OCI-LY7 (cell line): ENCODE measurements around the gene PCDH1. TPM values are rescaled to one million over a fixed set of nuclear protein-coding genes. Genes with fewer than 3 reads are reported as not detected.

Experiments used
- BruUV-seq: library from RNA; stranded (reverse); fragments of 400-500 nt; replicated peaks from 2 replicates; lab custom pipeline; 2021; lab: Mats Ljungman, UMichigan
- CTCF ChIA-PET: fragments of 300-600 bp; sonication (Branson Sonifier 250); formaldehyde crosslinking; loops from one replicate; lab custom pipeline; 2022; ENCODE audit warnings: antibody characterized with exemption; ENCODE audit not compliant: unreplicated experiment; lab: Charles Lee
- POLR2A ChIA-PET: fragments of 300-600 bp; sonication (Branson Sonifier 250); formaldehyde crosslinking; loops from one replicate; lab custom pipeline; 2022; ENCODE audit warnings: antibody characterized with exemption; lab: Charles Lee
- DNase-seq: peaks from one replicate; pipeline ENCODE4 v3.0.0-alpha.2; 2015; ENCODE audit warnings: low spot score
- H2AFZ ChIP-seq: fragments of 200-600 bp; sonication (generic), shearing (Covaris generic); 2 replicates; pipeline ENCODE4 v1.6.1; 2014; ENCODE audit warnings: mild to moderate bottlenecking, antibody characterized with exemption, low read length, moderate library complexity
- H3K27ac ChIP-seq: fragments of 200-600 bp; sonication (generic); 2 replicates; pipeline ENCODE4 v1.5.1; 2014; ENCODE audit warnings: mixed run types, low read depth, mild to moderate bottlenecking, moderate library complexity, low read length, inconsistent platforms; ENCODE audit not compliant: poor library complexity, severe bottlenecking
- H3K36me3 ChIP-seq: fragments of 200-600 bp; sonication (generic); 2 replicates; pipeline ENCODE4 v1.6.1; 2014; ENCODE audit warnings: mild to moderate bottlenecking, antibody characterized with exemption, low read length, moderate library complexity, mixed read lengths; ENCODE audit not compliant: insufficient read depth
- H3K4me1 ChIP-seq: fragments of 200-600 bp; sonication (generic); 2 replicates; pipeline ENCODE4 v1.5.1; 2014; ENCODE audit warnings: mild to moderate bottlenecking, low read length; ENCODE audit not compliant: insufficient read depth, poor library complexity, severe bottlenecking
- H3K4me2 ChIP-seq: fragments of 200-600 bp; sonication (generic); 2 replicates; pipeline ENCODE4 v1.6.1; 2014; ENCODE audit warnings: mild to moderate bottlenecking, low read length
- H3K4me3 ChIP-seq: fragments of 200-600 bp; sonication (generic); 2 replicates; pipeline ENCODE4 v1.5.1; 2014; ENCODE audit warnings: mild to moderate bottlenecking, low read depth, low read length; ENCODE audit not compliant: poor library complexity, severe bottlenecking
- H3K79me2 ChIP-seq: fragments of 200-600 bp; sonication (generic); 2 replicates; pipeline ENCODE4 v1.6.1; 2016; ENCODE audit warnings: low read depth, mild to moderate bottlenecking, low read length, moderate library complexity, mixed read lengths; ENCODE audit not compliant: insufficient read depth
- H3K9me2 ChIP-seq: fragments of 200-600 bp; sonication (generic); 2 replicates; pipeline ENCODE4 v1.6.1; 2016; ENCODE audit warnings: mild to moderate bottlenecking, low read length, mixed read lengths; ENCODE audit not compliant: insufficient read depth
- H3K9me3 ChIP-seq: fragments of 200-600 bp; sonication (generic); 2 replicates; pipeline ENCODE4 v1.6.1; 2014; ENCODE audit warnings: mild to moderate bottlenecking, mixed run types, low read length, mixed read lengths
- H4K20me1 ChIP-seq: fragments of 200-600 bp; sonication (generic); 2 replicates; pipeline ENCODE4 v1.6.1; 2014; ENCODE audit warnings: mild to moderate bottlenecking, antibody characterized with exemption, low read length, moderate library complexity, mixed read lengths; ENCODE audit not compliant: insufficient read depth
- CTCF ChIP-seq: fragments of 200-600 bp; sonication (generic); conservative IDR thresholded peaks from 2 replicates; pipeline ENCODE4 v1.5.1; 2014; ENCODE audit warnings: mild to moderate bottlenecking, antibody characterized with exemption, low read length, moderate library complexity, mixed read lengths
- EZH2phosphoT487 ChIP-seq: fragments of 200-600 bp; sonication (generic); IDR thresholded peaks from 2 replicates; pipeline ENCODE4 v1.6.1; 2018; ENCODE audit warnings: low read depth, borderline replicate concordance, mild to moderate bottlenecking, mixed run types, antibody characterized with exemption, low read length, moderate library complexity, mixed read lengths
- intact Hi-C: fragments of 100-400 bp; cut with micrococcal nuclease; formaldehyde crosslinking; loops from one replicate; pipeline ENCODE4 v1.10.0; 2022; ENCODE audit not compliant: unreplicated experiment
- total RNA-seq, 2 experiments: library from RNA; depleted of rRNA in 1 of 2; stranded (reverse); fragments of >200 nt in 1 of 2; shearing (Covaris generic) in 1 of 2; gene quantifications; 2 replicates each; pipeline ENCODE4 v1.2.3, GENCODE V29; 2014 to 2022

Gene PCDH1
- total RNA-seq, 2 experiments from 2014 or later, result not detected

DNA sequence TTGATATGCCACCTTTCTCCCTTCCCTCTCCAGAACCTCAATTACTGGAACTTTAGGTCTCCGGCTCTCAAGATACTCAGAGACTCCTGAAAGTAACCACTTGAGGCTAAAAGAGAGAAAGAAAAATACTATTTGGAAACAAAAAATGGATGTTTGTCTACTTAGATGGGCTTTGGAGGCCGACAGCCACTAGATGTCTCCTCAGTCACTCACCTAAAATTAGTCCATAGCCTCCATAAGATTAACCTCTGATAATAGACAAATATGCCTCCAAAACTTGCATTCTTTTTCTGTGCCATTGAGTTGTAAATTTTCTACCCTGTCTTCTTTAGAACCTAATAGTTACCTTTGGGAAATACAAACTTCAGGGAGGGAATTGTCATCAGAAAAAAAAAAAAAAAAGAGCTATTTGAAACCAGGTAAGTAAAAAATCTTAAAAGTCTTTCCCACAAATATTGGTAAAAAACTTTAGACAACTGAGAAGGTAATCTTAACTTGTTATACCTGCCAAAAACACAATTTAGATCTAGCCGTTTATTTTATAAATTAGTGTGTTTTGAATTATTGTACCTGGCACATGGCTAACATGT is 11.2 kb upstream of the PCDH1 start:
- Histone ChIP-seq H3K36me3 (no peaks in the 10 kb centered on the region), H3K9me3 (no peaks in the 10 kb centered on the region), H4K20me1 (no peaks in the 10 kb centered on the region), H3K4me1 (no peaks in the 10 kb centered on the region), H2AFZ (no peak overlapping the region), H3K4me3 (no peak overlapping the region), H3K9me2 (no peaks in the 10 kb centered on the region), H3K79me2 (no peaks in the 10 kb centered on the region), H3K27ac (no peak overlapping the region), H3K4me2 (no peak overlapping the region)
- peak; percentile 83 for TF ChIP-seq CTCF
- TF ChIP-seq EZH2phosphoT487, result no peak
- intact Hi-C loops, result loop anchor here (1.0 kb wide), 1 partner anchor 71 kb away; no protein-coding TSS in a partner anchor
- ChIA-PET POLR2A (interaction anchor here (0.7 to 2.2 kb wide), 7 partner anchors 13 to 1501 kb away, joined by 3 to 8 read pairs (median 4); no protein-coding TSS in a partner anchor), CTCF (interaction anchor here (0.5 to 1.5 kb wide), 4 partner anchors 8 to 122 kb away, joined by 4 to 15 read pairs (median 4); no protein-coding TSS in a partner anchor)
- BruUV-seq, result no TSS peak
- peak; percentile 43 for DNase-seq

GRCh38 chr5:141883892-141884318 is 5.7 kb upstream of the PCDH1 start:
- POLR2A ChIA-PET, result interaction anchor here (1.4 kb wide), 1 partner anchor 33 kb away, joined by 3 read pairs; no protein-coding TSS in a partner anchor
- no peaks in the 10 kb centered on the region for H3K9me3 ChIP-seq
- no peaks in the 10 kb centered on the region for H3K79me2 ChIP-seq
- peaks cover 7% of the 10 kb centered on the region for H3K4me1 ChIP-seq
- no peak overlapping the region for H3K4me3 ChIP-seq
- H3K4me2 ChIP-seq, result no peak overlapping the region
- CTCF ChIA-PET, result no interaction called here
- no peaks in the 10 kb centered on the region for H3K9me2 ChIP-seq
- no peak for DNase-seq
- TF ChIP-seq EZH2phosphoT487, result no peak
- TF ChIP-seq CTCF, result no peak
- intact Hi-C loops, result no loop called here
- no peaks in the 10 kb centered on the region for H4K20me1 ChIP-seq
- BruUV-seq, result no TSS peak
- no peaks in the 10 kb centered on the region for H3K36me3 ChIP-seq
- H3K27ac ChIP-seq, result no peak overlapping the region
- no peak overlapping the region for H2AFZ ChIP-seq

DNA sequence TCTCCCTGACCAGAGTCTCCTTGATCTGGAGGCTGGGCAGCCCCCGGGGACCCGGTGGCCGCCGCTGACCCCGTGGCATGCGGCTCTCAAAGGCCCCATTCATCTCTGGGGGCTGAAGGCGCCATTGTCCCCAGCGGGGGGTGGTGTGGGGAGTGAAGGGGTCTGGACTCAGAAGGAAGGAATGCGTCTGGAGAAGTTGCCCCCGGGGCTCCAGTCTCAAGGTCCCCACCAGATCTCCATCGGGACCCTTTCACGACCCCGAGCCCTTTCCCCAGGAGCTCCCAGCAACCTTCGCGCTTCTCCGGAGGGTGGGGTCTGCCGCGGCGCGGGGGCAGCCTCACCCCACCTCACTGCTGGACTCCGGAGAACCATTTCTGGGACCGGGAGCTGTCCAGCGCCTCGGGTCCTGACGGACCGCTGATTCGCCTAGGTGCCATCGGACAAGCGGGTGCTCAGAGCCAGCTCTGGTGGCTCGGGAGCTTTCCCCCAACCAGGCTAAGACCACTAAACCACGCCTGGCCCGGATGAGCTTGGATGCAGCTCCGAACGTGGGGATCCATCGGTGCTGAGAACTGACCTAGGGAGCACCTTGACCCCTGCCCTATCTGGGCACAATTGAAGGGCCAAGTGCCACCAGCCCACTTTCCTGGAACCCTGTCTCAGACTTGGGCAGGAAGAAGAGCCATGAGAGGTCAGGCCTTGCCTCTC is 5.1 kb upstream of the PCDH1 start:
- no peak overlapping the region for H3K4me2 ChIP-seq
- H3K79me2 ChIP-seq, result no peaks in the 10 kb centered on the region
- no peak for DNase-seq
- H3K27ac ChIP-seq, result no peak overlapping the region
- H3K36me3 ChIP-seq, result no peaks in the 10 kb centered on the region
- ChIA-PET POLR2A (interaction anchor here (0.9 to 1.4 kb wide), 2 partner anchors 31 to 33 kb away, joined by 3 read pairs; no protein-coding TSS in a partner anchor), CTCF (no interaction called here)
- H2AFZ ChIP-seq, result no peak overlapping the region
- H3K4me1 ChIP-seq, result peaks cover 10% of the 10 kb centered on the region
- no peak for TF ChIP-seq EZH2phosphoT487
- TF ChIP-seq CTCF, result no peak
- no peak overlapping the region for H3K4me3 ChIP-seq
- intact Hi-C loops, result no loop called here
- no peaks in the 10 kb centered on the region for H4K20me1 ChIP-seq
- H3K9me3 ChIP-seq, result no peaks in the 10 kb centered on the region
- H3K9me2 ChIP-seq, result no peaks in the 10 kb centered on the region
- no TSS peak for BruUV-seq
